A549 (cell line): Measurements from ENCODE around the gene ENAH.

Experiments
- CHD2 ChIP-seq: fragments of 150-350 bp; IDR thresholded peaks from 2 replicates; pipeline ENCODE4 v1.6.1; 2014; ENCODE audit warnings: low read length; ENCODE audit not compliant: partially characterized antibody
- CHD4 ChIP-seq: fragments of 200-600 bp; sonication (generic); IDR thresholded peaks from 2 replicates; pipeline ENCODE4 v1.6.1; 2016; ENCODE audit warnings: antibody characterized with exemption, mild to moderate bottlenecking, borderline replicate concordance
- EP300 ChIP-seq, 2 experiments: fragments of >200 bp; sonication (Bioruptor Twin); formaldehyde crosslinking; IDR thresholded peaks; 2 replicates in 1 of 2; 3 replicates in 1 of 2; pipeline ENCODE4 v1.6.1; 2016 to 2017
- ESRRA ChIP-seq: fragments of 150-350 bp; IDR thresholded peaks from 2 replicates; pipeline ENCODE4 v1.6.1; 2014; ENCODE audit warnings: mild to moderate bottlenecking, low read length, borderline replicate concordance
- HOXA7 ChIP-seq: fragments of 250-450 bp; sonication (Bioruptor Pico); IDR thresholded peaks from 2 replicates; pipeline ENCODE4 v1.5.0; 2020; ENCODE audit warnings: mild to moderate bottlenecking, moderate library complexity
- PHF8 ChIP-seq: fragments of 200-600 bp; sonication (generic); IDR thresholded peaks from 2 replicates; pipeline ENCODE4 v1.6.1; 2016; ENCODE audit warnings: low read depth, mild to moderate bottlenecking, antibody characterized with exemption, moderate library complexity, borderline replicate concordance
- POLR2A ChIP-seq: IDR thresholded peaks from 2 replicates; pipeline ENCODE4 v1.6.1; 2012; ENCODE audit warnings: mild to moderate bottlenecking, low read length
- RCOR1 ChIP-seq: fragments of 150-350 bp; IDR thresholded peaks from 2 replicates; pipeline ENCODE4 v1.6.1; 2014; ENCODE audit warnings: antibody characterized with exemption, low read length, low read depth
- RNF2 ChIP-seq: fragments of 200-600 bp; sonication (generic); IDR thresholded peaks from 2 replicates; pipeline ENCODE4 v1.6.1; 2016; ENCODE audit warnings: low read depth, mild to moderate bottlenecking, antibody characterized with exemption, moderate library complexity, borderline replicate concordance
- SMC3 ChIP-seq: fragments of >200 bp; sonication (Bioruptor Twin); formaldehyde crosslinking; IDR thresholded peaks from 3 replicates; pipeline ENCODE4 v1.6.1; 2018; ENCODE audit warnings: inconsistent platforms
- SREBF2 ChIP-seq: fragments of 450-650 bp; IDR thresholded peaks from 2 replicates; pipeline ENCODE4 v1.6.1; 2014; ENCODE audit warnings: mild to moderate bottlenecking, moderate library complexity
- TF ChIP-seq, protein P1 (sequence below): fragments of >200 bp; sonication (Bioruptor Twin); formaldehyde crosslinking; IDR thresholded peaks from 3 replicates; pipeline ENCODE4 v1.5.1; 2016
- TF ChIP-seq, protein P2 (sequence below): fragments of 450-650 bp; IDR thresholded peaks from 2 replicates; pipeline ENCODE4 v1.6.1; 2014; ENCODE audit warnings: antibody characterized with exemption
- TF ChIP-seq, protein P3 (sequence below): IDR thresholded peaks from 2 replicates; pipeline ENCODE4 v1.6.1; 2012

DNA sequence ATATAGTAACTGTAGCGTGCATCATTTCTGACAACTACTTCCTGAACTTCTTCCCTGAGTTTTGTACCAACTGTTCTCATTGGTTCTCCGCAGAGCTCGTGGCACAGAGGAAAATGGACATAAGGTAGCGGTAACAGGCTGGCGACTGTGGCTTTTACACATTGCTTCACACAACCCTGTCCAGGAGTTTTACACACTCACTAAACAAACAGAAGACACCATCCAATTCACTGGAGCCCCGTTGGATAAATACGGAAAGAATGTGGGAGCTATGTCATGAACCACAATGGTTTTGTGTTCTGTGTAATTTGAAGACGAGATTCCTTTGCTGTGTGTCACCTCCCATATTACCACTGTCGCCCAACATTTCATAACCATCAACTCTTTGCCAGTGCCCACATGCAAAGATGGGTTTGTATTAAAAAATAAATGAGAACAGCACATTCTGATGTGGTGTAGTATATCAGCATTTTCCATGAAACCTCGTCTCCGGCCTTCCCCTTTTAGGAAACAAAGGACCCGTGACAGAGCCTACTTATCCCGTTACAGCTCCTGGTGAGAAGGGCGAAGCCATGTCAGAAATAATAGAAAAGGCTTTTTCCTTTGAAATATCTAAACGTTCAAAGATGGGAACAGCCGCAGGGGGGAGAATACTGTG, 47.4 kb upstream of the ENAH start:
- TF ChIP-seq, protein P1, sequence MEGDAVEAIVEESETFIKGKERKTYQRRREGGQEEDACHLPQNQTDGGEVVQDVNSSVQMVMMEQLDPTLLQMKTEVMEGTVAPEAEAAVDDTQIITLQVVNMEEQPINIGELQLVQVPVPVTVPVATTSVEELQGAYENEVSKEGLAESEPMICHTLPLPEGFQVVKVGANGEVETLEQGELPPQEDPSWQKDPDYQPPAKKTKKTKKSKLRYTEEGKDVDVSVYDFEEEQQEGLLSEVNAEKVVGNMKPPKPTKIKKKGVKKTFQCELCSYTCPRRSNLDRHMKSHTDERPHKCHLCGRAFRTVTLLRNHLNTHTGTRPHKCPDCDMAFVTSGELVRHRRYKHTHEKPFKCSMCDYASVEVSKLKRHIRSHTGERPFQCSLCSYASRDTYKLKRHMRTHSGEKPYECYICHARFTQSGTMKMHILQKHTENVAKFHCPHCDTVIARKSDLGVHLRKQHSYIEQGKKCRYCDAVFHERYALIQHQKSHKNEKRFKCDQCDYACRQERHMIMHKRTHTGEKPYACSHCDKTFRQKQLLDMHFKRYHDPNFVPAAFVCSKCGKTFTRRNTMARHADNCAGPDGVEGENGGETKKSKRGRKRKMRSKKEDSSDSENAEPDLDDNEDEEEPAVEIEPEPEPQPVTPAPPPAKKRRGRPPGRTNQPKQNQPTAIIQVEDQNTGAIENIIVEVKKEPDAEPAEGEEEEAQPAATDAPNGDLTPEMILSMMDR = no peak
- TF ChIP-seq EP300 (IDR thresholded peaks at IDR 0.05) (peak; percentile 86 to 89; a peak in 2 of 5 replicates), POLR2A (no peak), HOXA7 (CRISPR knock-in tag) (no peak), RNF2 (no peak), PHF8 (no peak), CHD4 (no peak), CHD2 (no peak), SREBF2 (no peak), ESRRA (no peak), SMC3 (peak; percentile 50; the same call in 2 of the 3 replicates), RCOR1 (no peak)
- TF ChIP-seq, protein P2, sequence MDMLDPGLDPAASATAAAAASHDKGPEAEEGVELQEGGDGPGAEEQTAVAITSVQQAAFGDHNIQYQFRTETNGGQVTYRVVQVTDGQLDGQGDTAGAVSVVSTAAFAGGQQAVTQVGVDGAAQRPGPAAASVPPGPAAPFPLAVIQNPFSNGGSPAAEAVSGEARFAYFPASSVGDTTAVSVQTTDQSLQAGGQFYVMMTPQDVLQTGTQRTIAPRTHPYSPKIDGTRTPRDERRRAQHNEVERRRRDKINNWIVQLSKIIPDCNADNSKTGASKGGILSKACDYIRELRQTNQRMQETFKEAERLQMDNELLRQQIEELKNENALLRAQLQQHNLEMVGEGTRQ = peak; percentile 77
- TF ChIP-seq, protein P3, sequence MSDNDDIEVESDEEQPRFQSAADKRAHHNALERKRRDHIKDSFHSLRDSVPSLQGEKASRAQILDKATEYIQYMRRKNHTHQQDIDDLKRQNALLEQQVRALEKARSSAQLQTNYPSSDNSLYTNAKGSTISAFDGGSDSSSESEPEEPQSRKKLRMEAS = peak; percentile 93
